OCI-LY7 (cell line): ENCODE data around the gene BRSK1. TPM values are rescaled to one million over a fixed set of nuclear protein-coding genes. Genes with fewer than 3 reads are reported as not detected.

Experiments used
- BruUV-seq: library from RNA; stranded (reverse); fragments of 400-500 nt; replicated peaks from 2 replicates; lab custom pipeline; 2021; lab: Mats Ljungman, UMichigan
- CTCF ChIA-PET: fragments of 300-600 bp; sonication (Branson Sonifier 250); formaldehyde crosslinking; loops from one replicate; lab custom pipeline; 2022; ENCODE audit warnings: antibody characterized with exemption; ENCODE audit not compliant: unreplicated experiment; lab: Charles Lee
- POLR2A ChIA-PET: fragments of 300-600 bp; sonication (Branson Sonifier 250); formaldehyde crosslinking; loops from one replicate; lab custom pipeline; 2022; ENCODE audit warnings: antibody characterized with exemption; lab: Charles Lee
- DNase-seq: peaks from one replicate; pipeline ENCODE4 v3.0.0-alpha.2; 2015; ENCODE audit warnings: low spot score
- H2AFZ ChIP-seq: fragments of 200-600 bp; sonication (generic), shearing (Covaris generic); 2 replicates; pipeline ENCODE4 v1.6.1; 2014; ENCODE audit warnings: mild to moderate bottlenecking, antibody characterized with exemption, low read length, moderate library complexity
- H3K27ac ChIP-seq: fragments of 200-600 bp; sonication (generic); 2 replicates; pipeline ENCODE4 v1.5.1; 2014; ENCODE audit warnings: mixed run types, low read depth, mild to moderate bottlenecking, moderate library complexity, low read length, inconsistent platforms; ENCODE audit not compliant: poor library complexity, severe bottlenecking
- H3K36me3 ChIP-seq: fragments of 200-600 bp; sonication (generic); 2 replicates; pipeline ENCODE4 v1.6.1; 2014; ENCODE audit warnings: mild to moderate bottlenecking, antibody characterized with exemption, low read length, moderate library complexity, mixed read lengths; ENCODE audit not compliant: insufficient read depth
- H3K4me1 ChIP-seq: fragments of 200-600 bp; sonication (generic); 2 replicates; pipeline ENCODE4 v1.5.1; 2014; ENCODE audit warnings: mild to moderate bottlenecking, low read length; ENCODE audit not compliant: insufficient read depth, poor library complexity, severe bottlenecking
- H3K4me2 ChIP-seq: fragments of 200-600 bp; sonication (generic); 2 replicates; pipeline ENCODE4 v1.6.1; 2014; ENCODE audit warnings: mild to moderate bottlenecking, low read length
- H3K4me3 ChIP-seq: fragments of 200-600 bp; sonication (generic); 2 replicates; pipeline ENCODE4 v1.5.1; 2014; ENCODE audit warnings: mild to moderate bottlenecking, low read depth, low read length; ENCODE audit not compliant: poor library complexity, severe bottlenecking
- H3K79me2 ChIP-seq: fragments of 200-600 bp; sonication (generic); 2 replicates; pipeline ENCODE4 v1.6.1; 2016; ENCODE audit warnings: low read depth, mild to moderate bottlenecking, low read length, moderate library complexity, mixed read lengths; ENCODE audit not compliant: insufficient read depth
- H3K9me2 ChIP-seq: fragments of 200-600 bp; sonication (generic); 2 replicates; pipeline ENCODE4 v1.6.1; 2016; ENCODE audit warnings: mild to moderate bottlenecking, low read length, mixed read lengths; ENCODE audit not compliant: insufficient read depth
- H3K9me3 ChIP-seq: fragments of 200-600 bp; sonication (generic); 2 replicates; pipeline ENCODE4 v1.6.1; 2014; ENCODE audit warnings: mild to moderate bottlenecking, mixed run types, low read length, mixed read lengths
- H4K20me1 ChIP-seq: fragments of 200-600 bp; sonication (generic); 2 replicates; pipeline ENCODE4 v1.6.1; 2014; ENCODE audit warnings: mild to moderate bottlenecking, antibody characterized with exemption, low read length, moderate library complexity, mixed read lengths; ENCODE audit not compliant: insufficient read depth
- CTCF ChIP-seq: fragments of 200-600 bp; sonication (generic); conservative IDR thresholded peaks from 2 replicates; pipeline ENCODE4 v1.5.1; 2014; ENCODE audit warnings: mild to moderate bottlenecking, antibody characterized with exemption, low read length, moderate library complexity, mixed read lengths
- EZH2phosphoT487 ChIP-seq: fragments of 200-600 bp; sonication (generic); IDR thresholded peaks from 2 replicates; pipeline ENCODE4 v1.6.1; 2018; ENCODE audit warnings: low read depth, borderline replicate concordance, mild to moderate bottlenecking, mixed run types, antibody characterized with exemption, low read length, moderate library complexity, mixed read lengths
- intact Hi-C: fragments of 100-400 bp; cut with micrococcal nuclease; formaldehyde crosslinking; loops from one replicate; pipeline ENCODE4 v1.10.0; 2022; ENCODE audit not compliant: unreplicated experiment
- total RNA-seq, 2 experiments: library from RNA; depleted of rRNA in 1 of 2; stranded (reverse); fragments of >200 nt in 1 of 2; shearing (Covaris generic) in 1 of 2; gene quantifications; 2 replicates each; pipeline ENCODE4 v1.2.3, GENCODE V29; 2014 to 2022

Gene BRSK1
- total RNA-seq, 2 experiments from 2014 or later, result 16.1 to 23.9 TPM

DNA sequence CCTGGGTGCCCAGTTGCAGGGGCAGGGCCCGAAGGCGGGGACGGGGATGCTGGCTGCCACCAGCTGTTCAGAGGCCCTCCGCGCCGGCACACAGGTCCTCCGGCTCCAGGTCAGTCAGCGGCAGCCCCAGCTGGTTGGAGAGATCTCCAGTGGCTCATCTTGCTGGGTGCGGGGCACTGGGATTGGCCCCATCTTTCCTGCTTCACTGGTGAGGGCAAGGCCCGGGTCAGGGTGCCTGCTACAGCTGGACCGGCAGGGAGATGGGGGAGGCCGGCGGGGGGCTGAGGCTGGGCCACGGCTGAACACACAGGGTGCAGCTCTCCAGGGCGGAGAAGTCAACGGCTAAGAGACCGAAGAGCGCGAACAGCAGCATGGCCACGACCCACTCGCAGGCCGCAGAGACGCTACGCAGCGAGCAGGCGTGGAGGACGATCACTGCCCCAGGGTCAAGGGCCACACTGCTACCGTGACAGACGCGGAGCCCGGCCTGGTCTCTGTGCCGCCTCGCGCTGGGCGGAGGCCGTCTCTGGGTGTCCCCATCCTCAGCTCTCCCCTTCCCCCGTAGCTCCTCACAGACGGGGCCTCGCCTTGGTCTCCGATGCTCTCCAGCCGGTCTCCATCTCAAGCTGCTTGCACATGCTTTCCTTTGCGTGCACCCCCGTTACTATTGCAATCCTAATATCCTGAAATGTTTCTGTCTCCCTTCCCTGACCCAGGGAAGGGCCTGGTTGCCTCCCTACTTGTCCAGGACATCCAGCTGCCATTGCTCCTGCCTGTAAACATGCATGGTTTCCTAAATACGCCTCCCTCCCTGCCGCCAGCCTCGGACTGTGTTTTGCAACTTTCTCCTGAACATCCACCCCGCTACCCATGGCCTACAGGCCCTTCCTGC, 29.1 kb downstream of the BRSK1 start:
- H3K4me2 ChIP-seq, result no peak overlapping the region
- no peak for TF ChIP-seq CTCF
- no peak for TF ChIP-seq EZH2phosphoT487
- no peak for DNase-seq
- no peak overlapping the region for H3K27ac ChIP-seq
- H3K4me3 ChIP-seq, result no peak overlapping the region
- CTCF ChIA-PET, result no interaction called here
- no TSS peak for BruUV-seq
- peaks cover 11% of the 10 kb centered on the region for H3K36me3 ChIP-seq
- H3K4me1 ChIP-seq, result peaks cover 35% of the 10 kb centered on the region
- POLR2A ChIA-PET, result interaction anchor here (0.7 kb wide), 2 partner anchors 34 to 143 kb away, joined by 3 to 6 read pairs; no protein-coding TSS in a partner anchor
- no peaks in the 10 kb centered on the region for H3K9me2 ChIP-seq
- no peaks in the 10 kb centered on the region for H4K20me1 ChIP-seq
- H2AFZ ChIP-seq, result no peak overlapping the region
- intact Hi-C loops, result no loop called here
- H3K9me3 ChIP-seq, result no peaks in the 10 kb centered on the region
- H3K79me2 ChIP-seq, result no peaks in the 10 kb centered on the region

GRCh38 chr19:55314396-55314795, 30.6 kb downstream of the BRSK1 start:
- BruUV-seq, result no TSS peak
- H3K79me2 ChIP-seq, result no peaks in the 10 kb centered on the region
- H3K9me3 ChIP-seq, result no peaks in the 10 kb centered on the region
- CTCF ChIA-PET, result no interaction called here
- no peaks in the 10 kb centered on the region for H4K20me1 ChIP-seq
- no peak overlapping the region for H3K27ac ChIP-seq
- no peak overlapping the region for H2AFZ ChIP-seq
- no peaks in the 10 kb centered on the region for H3K9me2 ChIP-seq
- DNase-seq, result no peak
- H3K4me3 ChIP-seq, result no peak overlapping the region
- no peak overlapping the region for H3K4me2 ChIP-seq
- peaks cover 21% of the 10 kb centered on the region for H3K4me1 ChIP-seq
- no peak for TF ChIP-seq CTCF
- no peak for TF ChIP-seq EZH2phosphoT487
- POLR2A ChIA-PET, result no interaction called here
- intact Hi-C loops, result no loop called here
- H3K36me3 ChIP-seq, result peaks cover 5% of the 10 kb centered on the region
